Stimulated activated naive CD8-positive, alpha-beta T cell treated with anti-CD3 and anti-CD28 coated beads, Interleukin-15, Interleukin-2, amounts not matched to agents 100 U/mL and 50 U/mL, for 24 hours (primary cell): ENCODE data around the gene CMIP.

Experiments
- ATAC-seq: fragments of 150-1000 bp; cut with Tn5 transposase; one replicate; pipeline ENCODE4 v1.10.0; 2021
- DNase-seq: peaks from one replicate; pipeline ENCODE4 v3.0.0; 2021

The CMIP gene

GRCh38 chr16:81495321-81496234 lies 51.0 kb downstream of the CMIP start:
- DNase-seq (no peak), ATAC-seq (no peak)

DNA sequence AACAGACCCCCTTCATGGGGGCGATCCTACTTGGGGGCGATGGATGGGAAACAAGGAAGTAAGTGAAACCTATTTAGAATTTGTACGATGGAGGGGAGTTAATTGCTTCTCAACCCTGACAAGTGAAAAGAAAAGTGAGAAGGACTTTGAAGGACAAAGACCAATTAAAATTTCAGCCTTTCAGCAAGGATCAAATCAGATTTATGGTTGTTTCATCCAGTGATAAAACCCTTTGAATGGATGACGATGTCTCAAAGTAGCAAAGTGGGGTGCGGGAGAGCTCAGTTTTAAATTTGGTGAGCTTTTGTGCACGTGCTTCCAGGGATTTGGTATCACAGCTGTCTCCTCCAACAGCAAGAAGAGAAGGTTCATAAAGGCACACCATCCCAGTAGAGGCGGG lies 51.7 kb downstream of the CMIP start:
- ATAC-seq, result no peak
- DNase-seq, result no peak

DNA sequence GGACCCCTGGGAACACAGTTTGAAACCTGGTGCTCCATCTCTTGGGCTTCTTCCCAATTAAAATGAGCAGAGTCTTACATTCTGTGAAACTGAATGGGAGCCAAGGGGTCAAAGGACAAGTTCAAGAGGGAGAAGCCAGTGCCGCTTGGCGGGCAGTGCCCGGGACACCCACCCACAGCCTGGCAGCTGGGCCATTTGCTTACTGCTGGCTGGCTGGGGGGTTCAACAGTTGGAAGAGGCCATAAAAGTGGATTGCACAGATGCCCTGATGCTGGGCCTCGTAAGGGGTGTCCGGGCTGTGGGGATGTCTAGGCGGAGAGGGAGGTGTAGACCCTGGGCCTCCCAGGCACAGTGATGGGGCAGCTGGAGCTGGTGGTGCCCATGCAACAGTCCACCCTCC lies 52.1 kb downstream of the CMIP start:
- DNase-seq, result no peak
- no peak for ATAC-seq

DNA sequence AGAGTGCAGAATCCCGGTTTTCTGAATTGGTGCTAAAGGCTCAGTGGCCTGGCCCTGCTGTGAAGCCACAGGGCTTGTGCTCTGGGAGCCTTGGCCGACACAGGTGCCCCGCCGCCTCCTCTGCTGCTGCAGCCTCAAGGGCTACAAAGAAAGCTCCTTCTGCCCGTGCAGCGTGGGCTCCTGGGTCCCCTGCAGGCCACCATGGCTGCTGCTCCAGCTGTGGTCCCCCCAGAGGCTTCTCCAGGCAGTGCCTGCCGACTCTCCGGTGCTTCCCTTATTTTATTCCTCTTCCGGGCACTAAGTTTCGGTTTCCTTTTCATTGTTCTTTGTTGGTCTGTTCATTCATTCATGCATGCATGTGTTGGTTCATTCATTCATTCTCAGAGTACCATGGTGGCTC lies 53.1 kb downstream of the CMIP start:
- DNase-seq (no peak), ATAC-seq (no peak)

DNA sequence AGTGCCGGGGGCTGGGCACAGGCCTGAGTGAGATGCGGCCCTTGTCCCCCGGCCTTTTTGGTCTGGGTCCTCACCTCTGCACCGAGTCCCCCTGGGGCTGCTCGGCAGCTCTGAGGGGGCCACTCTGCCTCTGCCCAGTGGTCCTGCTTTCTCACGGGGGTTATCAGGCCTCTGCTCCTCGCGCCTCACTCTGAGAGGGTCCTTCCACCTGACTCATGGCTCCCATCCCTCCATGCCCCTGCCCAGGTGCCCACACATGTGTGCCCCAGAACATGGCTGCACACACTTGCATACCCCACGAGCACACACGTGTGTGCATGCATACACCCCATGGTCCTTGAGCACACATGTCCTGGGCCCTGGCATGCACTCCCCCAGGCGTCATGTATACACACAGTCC lies 53.7 kb downstream of the CMIP start:
- ATAC-seq, result no peak
- no peak for DNase-seq

DNA sequence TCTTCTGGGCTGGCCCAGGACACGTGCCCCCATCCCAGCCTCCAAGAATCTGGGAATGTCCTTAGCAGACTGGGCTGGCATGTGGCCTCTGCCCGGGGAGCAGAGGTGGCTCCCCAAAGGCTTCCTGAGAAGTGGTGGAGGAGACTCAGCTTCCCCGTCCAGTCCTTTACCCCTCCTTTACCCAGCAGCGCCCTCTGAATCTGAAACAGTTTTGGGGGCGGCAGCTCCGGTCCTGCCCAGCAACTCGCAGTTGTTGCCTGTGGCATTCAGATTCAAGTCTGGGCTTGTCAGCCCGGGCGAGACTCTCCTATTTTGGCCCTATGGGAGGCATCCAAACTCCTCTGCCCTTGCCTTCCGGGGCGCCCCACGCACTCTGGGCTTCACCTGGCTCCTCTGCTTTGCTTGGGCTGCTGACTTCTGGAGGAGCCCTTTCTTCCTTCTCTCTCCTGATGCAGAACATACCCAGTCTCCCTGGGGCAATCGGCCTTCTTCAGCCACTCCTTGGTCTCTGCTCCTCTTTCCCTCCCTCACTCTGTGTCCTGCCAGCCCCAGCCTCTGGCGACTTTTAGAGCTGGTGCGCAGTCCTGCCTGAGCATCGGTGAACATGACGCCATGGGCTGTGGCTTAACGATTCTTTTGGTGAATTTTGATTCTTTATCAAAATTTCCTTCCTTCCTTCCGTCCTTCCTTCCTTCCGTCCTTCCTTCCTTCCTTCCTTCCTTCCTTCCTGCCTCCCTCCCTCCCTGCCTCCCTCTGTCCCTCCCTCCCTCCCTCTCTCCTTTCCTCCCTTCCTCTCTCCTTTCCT lies 55.2 kb downstream of the CMIP start:
- DNase-seq (no peak), ATAC-seq (no peak)

DNA sequence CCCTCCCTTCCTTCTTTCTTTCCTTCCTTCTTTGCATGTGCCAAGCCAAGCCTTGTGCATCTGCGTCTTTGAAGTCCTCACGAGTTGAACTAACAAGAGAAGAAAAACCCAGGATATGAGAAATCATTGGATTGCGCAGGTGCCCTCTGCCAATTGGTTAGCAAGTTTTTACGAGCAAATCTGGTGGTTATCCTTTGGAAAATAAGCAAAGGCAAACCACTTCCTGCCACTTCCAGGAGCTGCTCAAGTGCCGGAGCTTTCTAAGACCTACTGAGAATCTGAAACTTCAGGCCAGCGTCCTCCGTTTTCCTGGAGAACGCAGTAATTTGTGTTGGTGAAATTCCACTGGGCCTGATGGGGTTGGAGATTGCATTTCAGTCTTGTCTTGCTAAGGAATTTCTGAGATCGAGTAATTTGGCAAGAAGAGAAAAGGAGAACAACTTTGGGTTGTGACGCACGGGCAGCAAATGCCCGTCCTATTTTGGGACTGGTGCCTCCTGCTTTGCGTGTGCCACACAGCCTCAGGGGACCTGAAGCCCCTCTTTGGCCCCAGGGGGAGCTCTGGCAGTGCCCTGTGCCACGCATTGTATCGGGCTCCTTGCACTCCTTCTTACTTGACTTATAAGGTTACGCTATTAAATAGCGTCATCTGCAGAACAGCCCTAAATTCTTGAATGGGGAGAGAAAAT lies 56.4 kb downstream of the CMIP start:
- ATAC-seq (peak; percentile 45), DNase-seq (no peak)

DNA sequence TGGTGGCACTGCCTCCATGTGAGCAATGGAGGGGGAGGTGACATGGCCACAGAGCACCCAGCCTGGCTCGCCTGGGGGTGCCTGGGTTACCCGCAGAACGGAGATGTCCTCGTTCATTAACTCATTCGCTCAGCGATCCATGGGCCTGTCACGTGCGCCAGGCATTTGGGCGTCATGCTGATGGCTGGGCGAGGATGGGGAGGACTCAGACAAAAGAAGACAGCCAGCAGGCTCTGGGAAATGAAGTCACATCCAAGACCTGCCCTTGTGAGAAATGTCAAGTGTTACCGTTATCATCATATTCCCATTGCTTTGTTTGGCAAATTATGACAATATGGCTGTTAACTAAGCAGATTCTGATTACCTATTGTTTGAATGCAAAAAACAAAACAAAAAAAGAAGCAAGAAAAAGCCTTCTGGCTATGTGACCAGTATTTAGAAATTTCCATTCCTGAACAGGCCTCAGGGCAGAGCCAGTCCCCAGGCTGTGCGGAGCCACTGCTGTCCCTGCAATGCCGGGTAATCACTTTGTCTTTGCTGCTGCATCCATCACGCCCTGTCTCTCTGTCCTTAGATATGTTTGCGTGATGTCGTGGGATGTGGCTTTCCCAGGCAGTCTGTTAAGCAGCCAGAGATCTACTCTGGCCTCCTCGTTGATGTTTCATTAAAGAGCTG lies 57.9 kb downstream of the CMIP start:
- ATAC-seq, result no peak
- DNase-seq, result no peak

GRCh38 chr16:81505011-81505661 lies 60.5 kb downstream of the CMIP start:
- ATAC-seq, result no peak
- no peak for DNase-seq

GRCh38 chr16:81509404-81509803 lies 64.8 kb downstream of the CMIP start:
- ATAC-seq (no peak), DNase-seq (no peak)

DNA sequence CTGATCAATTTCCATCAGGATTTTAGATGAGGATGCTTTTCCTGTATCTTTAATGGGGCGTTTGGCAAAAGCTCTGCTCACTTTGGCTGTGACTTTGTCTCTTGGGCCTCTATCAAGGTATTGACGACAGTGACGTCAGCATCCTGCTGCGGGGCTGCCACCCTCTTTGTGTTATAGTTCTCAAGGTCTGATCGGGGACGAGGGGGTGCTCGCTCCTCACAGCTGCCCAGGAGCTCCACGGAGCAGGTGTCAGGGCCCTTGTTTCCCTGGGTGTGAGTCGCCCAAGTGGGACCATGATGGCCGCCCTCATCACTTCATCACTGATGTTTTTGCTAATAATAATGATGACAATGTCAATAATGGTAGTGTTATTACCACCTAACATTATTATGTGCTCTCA lies 65.4 kb downstream of the CMIP start:
- ATAC-seq, result no peak
- no peak for DNase-seq

DNA sequence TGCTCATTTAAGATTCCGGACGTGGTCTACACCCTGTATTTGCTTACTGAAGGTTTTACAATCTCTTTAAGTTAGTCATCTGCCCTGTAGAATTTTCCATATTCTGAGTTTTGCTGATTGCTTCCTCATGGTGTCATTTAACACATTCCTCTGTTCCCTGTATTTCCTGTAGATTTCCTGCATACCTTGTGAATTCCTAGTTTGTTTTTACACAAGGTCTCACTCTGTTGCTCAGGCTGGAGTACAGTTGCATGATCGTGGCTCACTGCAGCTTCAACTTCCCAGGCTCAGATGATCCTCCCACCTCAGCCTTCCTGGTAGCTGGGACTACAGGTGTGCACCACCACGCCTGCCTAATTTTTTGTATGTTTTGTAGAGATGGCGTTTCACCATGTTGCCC lies 66.8 kb downstream of the CMIP start:
- ATAC-seq, result no peak
- DNase-seq, result no peak

DNA sequence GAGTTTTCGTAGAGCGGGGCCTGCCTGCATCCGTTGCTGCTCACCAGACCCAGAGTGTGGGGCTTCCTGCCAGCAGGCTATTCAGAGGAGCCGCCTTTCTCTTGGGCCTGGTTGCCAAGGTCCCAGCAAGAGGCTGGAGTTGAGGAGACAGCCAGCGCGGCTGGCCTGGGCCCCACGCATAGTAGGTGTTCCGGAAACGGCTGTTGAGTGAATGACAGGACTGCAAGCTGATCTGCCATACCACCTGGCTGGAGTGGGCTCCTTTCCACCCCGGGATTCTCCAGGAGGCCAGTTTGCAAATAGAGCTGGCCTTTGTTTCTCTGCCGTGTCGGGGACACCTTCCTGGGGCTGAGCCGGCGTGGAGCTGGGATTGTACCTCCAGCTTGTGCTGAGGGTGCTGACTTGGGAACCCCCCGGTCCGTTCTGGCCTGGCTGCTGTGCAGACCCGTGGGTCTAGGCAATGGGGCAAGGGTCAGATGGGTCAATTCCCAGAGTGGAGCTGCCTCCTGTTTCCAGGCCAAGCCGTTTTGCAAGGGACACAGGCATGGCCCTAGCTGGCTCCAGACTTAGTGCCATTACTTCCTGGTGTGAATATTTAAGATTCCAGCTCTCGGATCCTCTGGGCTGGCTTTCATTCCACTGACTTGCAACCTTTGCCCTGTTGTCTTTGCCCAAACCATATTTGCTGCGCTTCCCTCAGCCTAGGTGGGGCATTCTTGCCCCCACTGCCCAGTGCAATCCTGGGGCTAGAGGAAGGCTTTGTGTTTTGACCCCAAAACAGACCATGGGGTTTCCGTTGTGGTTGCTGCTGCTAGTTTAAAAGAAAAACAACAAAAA lies 68.8 kb downstream of the CMIP start:
- no peak for DNase-seq
- ATAC-seq, result no peak

DNA sequence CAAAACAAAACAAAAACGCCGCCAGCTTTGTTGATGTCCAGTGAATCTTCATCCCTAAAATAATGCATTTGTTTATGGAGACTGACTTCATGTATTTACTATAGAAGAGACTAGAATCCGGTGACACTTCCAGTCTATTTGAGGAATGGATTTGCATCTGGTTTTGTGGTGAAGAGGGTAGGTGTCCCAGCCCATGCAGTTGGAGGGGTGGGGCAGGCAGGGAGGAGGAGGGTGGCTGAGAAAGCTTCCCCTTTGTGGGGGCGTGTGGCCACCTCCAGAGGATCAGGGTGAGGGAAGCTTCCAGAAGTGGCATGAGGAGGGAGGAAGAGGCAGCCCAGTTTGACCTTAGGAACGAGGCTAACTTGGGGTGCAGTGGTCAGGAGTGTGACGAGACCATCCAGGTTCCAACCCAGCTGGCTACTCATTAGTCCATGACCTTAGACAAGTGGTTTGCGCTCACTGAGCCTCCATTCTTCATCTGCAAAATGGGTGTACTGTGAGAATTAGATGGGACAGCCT lies 69.5 kb downstream of the CMIP start:
- ATAC-seq, result no peak
- DNase-seq, result no peak

DNA sequence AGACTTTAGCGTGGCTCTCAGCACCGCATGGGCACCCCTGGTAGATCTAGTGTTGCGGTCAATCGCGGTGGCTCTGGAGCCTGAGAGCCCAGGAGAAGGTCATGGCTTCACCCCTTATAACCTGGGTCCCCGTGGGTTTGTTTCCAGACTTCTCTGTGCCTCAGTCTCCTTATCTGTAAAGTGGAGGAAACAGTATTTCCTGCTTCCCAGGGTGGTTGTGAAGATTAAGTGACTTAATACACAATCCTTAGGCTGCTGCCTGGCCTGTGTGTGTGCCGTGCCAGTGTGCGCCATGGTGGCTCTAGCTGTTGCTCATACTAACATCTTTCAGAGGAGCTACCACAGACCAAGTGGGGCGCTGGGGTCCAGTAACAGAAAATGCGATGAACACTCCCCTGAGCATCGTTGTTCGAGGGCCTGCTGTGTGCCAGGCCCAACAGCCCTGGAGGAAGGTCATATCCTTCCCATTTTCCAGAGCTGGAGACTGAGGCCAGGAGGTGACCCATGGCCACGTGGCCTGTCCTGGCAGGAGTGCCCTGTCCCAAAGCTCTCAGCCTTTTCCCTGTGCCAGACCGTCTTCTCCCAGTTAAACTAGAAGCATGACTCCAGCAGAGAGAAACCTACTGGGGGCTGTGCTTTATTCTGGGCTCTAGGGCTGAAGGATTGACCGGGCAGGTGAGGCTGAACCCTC lies 70.1 kb downstream of the CMIP start:
- DNase-seq, result no peak

GRCh38 chr16:81515281-81515680 lies 70.7 kb downstream of the CMIP start:
- ATAC-seq, result no peak
- no peak for DNase-seq

More for the DNA sequence above, 70.1 kb downstream of the CMIP start:
- ATAC-seq, result no peak

DNA sequence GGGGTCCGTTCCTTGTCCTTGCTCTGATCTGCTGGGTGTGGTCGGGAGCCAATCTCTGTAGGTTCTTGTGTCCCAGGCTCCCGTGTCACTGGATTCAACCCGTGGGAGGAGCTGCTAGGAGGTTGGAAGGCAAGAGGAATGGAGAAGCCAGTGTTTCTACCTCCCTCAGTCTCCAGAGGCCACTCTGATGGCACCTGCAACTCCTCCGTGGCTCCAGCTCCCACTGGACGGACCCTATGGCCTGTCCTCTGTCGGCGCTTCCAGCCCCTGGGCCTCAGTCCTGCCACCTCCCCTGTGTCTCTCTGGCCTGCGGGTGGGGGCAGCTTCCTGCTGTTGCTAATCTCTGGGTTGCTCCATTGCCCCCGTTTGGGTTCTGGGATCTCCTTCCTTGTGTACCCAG lies 71.1 kb downstream of the CMIP start:
- ATAC-seq, result no peak

GRCh38 chr16:81516478-81517149 lies 72.0 kb downstream of the CMIP start:
- no peak for ATAC-seq
- DNase-seq, result no peak

More for the DNA sequence above, 71.1 kb downstream of the CMIP start:
- DNase-seq, result no peak

- no peak for ATAC-seq
Measured at GRCh38 chr16:81517150-81517499, 72.5 kb downstream of the CMIP start.

More at GRCh38 chr16:81517150-81517499, 72.5 kb downstream of the CMIP start:
- DNase-seq, result no peak
